GM18508 (cell line): Measurements from ENCODE around the gene SLC7A4.
"Not testable (repeated sequence)": the region's sequence is repeated elsewhere in the genome, so short reads cannot be mapped to it uniquely, and the experiment has no call there.

Experiments used
- ATAC-seq: cut with Tn5 transposase; IDR thresholded peaks from one replicate; pipeline ENCODE4 v1.9.1; 2021; ENCODE audit warnings: moderate number of reproducible peaks; ENCODE audit not compliant: insufficient read depth, unreplicated experiment

SLC7A4 gene

DNA sequence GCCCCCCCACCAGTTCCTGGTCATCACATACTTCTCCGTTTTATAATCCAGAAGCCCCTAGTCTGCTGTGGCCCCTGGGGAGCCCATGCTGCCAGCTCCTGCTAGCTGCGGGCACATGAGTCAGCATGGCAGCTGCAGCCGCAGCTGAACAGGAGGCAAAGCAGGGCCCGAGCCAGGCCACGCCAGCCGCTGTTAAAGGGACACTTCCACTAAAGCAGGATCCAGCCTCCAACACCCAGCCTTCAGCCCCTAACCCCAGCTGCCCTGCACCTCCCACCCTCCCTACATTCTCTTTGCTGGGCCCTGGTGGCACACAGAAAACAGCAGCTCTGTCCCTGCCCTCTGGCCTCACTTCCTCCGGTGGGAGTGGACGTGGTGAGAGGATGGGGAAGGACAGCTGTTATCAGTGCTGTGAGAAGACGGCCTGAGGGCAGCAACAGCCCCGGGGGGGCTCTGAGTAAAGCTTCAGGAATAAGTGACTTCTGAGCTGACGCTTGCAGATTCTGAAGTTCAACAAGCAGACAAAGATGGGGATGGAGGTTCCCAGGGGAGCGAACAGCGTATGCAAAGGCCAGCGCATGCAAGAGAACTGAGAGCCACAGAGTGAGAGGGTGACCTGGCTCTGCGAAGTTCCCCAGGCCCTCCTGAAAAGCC, 12.7 kb upstream of the SLC7A4 start:
- no peak for ATAC-seq

DNA sequence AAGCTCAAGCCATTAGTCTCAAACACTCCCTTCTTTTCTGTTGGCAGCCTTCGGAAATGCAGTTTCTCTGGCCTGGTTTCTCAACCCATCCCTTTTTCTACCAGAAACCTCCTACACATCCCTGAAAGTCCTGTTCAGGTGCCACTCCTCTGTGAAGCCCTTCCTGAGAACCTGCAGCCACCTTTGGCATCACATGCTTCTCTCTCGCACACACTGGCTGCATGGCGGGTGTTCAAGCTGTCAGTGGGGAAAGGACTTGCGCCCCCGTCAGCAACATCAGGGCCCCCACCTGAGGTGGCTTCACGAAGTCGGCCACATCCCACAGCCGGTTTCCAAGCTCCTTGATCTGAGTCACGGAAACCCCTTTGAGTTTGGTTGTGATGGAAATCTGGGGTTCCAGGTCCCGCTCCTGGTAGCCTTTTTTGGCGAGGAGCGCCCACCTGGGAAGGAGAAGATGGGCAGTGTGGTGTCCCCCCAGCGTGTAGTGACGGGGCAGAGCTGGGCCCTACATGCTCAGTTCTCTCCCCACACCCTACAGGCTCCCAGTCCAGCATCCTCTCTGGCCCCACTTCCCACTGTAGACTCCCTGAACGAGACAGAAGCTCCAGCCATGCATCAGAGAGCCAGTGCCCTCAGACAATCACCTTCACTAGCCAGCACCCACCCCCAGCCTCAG, 11.6 kb upstream of the SLC7A4 start:
- ATAC-seq, result no peak

DNA sequence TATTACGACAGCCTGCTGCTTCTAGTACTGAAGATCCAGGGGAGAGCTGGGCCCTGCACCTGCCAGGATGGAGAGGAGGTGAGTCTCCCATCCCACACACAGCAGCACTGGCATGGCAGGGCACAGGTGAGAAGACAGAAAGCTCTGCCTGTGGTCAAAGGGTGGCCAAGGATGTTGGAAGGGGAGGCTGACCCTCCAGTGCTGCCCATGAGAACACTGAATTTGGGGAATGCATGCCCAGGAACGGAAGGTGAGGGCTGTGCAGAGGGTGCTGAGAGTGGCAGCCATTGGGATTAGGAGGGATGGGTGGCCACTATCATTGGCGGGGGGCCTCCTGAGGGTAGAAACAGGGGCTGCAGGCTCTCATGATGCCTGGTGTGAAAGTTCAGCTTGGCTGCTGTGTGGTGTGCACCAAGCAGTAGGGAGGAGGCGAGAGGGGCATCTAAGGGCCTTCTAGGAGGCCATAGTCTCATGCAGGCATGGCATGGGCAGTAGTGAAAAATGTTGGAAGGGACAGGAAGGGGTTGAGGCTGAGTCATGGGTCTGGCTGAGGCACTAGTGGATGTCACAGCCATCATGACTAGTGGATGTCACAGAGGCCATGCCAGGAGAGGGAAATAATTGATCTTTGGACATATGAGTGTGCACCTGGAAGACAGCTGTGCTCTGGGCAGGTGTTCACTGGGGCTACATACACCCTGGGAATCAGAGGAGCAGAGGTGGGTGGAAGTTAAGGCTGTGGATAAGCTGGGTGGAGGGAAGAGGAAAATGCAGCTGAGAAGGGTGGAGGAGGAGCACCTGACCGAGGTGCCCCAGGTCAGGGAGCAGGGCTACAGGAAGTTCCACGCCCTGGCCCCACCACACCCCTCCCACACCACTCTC, 10.9 kb upstream of the SLC7A4 start:
- no peak for ATAC-seq

DNA sequence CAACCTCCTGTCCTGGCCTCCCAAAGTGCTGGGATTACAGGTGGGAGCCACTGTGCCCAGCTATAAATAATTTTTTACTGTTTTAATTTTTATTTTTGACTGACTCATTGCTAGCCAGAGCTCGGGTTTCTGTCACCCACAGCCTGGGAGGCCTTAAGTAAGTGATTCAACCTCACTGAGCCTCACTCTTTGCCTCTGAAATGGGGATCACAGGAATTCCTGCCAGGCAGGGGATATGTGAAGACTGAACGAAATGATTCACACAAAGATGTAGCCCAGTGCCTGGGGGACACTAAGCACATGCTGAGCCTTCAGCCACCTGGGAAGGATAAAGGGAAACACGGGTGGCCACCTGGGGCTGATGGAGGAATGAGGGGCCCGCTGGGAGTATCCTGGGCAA, 9.6 kb upstream of the SLC7A4 start:
- no peak for ATAC-seq

DNA sequence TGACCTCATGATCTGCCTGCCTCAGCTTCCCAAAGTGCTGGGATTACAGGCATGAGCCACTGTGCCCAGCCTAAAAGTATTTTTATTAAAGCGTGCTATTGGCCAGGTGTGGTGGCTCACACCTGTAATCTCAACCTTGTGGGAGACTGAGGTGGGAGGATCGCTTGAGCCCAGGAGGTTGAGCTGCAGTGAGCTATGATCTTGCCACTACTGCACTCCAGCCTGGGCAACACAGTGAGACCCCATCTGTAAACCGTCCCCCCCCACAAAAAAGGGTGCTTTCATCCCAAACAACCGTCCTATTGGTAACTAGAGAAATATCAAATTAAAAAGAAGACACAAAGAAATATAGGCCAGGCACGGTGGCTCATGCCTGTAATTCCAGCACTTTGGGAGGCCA, 6.8 kb upstream of the SLC7A4 start:
- ATAC-seq, result not testable (repeated sequence)

DNA sequence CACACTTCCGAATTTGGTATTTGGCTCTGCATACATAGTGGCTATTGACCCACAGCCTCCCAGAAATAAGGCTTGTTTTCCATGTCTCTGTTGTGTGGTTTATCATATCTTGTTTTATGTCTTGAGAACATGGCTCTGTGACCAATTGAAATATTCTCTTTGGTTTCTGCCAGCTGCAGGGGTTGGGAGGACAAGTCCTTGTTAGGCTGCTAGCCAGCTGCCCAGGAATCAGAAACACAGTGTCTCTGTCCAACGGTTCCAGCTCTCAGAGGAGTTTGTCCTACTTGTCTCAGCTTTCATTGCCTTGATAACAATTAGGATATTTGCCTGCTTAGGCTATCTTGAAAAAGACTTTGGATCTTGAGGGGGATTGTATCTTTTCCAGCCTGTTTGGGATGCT, 6.0 kb upstream of the SLC7A4 start:
- ATAC-seq, result no peak

DNA sequence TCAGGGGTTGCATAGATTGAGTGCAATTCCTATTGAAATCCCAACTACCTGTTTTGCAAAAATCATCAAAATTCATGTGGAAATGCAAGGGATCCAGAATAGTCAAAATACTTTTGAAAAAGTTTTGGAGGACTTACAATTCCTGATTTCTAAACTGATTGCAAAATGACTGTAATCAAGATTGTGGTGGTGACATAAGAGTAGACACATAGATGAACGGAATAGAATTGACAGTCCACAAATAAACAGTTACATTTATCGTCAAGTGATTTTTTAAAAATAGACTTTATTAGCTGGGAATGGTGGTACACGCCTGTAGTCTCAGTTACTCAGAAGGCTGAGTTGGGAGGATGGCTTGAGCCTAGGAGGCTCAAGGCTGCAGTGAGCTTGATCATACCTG, 2.6 kb upstream of the SLC7A4 start:
- ATAC-seq, result no peak

DNA sequence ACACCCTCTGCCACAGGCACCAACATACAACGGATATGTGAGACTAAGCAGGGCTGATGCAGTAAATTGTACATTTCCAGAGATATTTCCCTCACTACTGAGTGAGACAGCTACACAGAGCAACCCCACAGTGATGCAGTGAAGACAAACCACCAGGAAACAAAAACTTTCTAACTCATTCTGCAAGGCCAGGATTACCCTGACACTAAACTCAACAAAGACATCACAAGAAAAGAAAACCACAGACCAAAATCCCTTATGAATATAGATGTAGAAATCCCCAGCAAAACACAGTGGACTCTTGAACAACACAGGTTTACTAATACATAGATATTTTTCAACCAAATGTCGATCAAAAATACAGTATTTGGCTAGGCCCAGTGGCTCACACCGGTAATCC, 1.5 kb upstream of the SLC7A4 start:
- no peak for ATAC-seq

DNA sequence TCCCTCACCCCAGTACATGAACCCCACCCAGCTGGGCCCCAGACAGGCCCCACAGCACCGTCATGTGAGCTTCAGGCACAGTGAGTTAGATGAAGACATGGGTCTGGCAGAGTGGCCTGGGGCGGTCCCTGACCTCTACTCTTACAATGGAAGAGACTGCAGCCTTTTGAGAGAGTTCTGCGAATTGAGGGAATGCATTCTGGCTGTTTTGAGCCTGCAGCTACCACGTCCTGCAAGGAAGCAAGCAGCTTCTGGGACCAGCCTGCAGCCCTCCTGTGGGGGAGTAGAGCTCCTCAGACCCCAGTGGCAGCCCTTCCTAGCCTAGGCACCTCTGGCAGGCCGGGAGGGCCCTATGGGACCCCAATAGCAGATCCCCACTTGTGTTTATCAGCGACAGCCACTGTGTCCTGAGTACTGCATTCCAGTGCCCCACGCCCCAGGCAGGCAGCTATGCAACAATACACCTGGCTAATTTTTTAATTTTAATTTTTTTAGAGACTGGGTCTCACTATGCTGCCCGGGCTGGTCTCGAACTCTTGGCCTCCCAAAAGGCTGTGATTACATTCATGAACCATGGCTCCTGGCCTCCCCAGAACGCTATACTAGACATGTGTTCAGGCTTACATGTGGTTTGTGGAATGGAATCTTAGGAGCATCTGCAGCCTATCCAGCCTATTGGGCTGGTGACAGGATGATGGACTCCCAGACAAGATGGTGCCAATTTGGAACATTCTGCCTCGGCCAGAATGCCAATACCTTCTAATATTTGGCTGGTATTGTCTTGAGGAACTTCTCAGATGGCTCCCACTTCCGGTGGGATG, 717 bp upstream of the SLC7A4 start:
- ATAC-seq, result no peak

DNA sequence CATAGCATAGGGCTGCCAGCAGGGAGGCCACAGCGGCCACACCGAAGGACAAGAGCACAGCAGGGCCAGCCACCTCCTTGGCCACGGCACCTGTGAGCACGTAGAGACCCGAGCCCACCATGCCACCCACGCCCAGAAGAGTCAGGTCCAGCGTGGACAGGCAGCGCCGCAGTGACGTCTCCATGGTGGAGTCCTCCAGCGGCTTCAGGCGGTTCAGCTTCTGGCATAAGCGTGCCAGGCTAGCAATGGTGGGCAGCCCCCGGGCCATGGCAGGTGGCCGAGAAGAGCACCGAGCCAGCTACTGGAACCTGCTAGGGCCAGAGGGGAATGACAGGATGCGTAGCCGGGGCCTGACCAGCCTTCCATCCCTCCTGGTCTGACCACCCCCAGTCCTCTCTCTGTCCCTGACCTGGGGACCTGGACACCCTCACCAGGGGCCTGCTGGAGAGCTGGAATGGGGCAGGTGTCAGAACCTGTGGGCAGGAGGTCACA, 770 bp downstream of the SLC7A4 start:
- no peak for ATAC-seq

DNA sequence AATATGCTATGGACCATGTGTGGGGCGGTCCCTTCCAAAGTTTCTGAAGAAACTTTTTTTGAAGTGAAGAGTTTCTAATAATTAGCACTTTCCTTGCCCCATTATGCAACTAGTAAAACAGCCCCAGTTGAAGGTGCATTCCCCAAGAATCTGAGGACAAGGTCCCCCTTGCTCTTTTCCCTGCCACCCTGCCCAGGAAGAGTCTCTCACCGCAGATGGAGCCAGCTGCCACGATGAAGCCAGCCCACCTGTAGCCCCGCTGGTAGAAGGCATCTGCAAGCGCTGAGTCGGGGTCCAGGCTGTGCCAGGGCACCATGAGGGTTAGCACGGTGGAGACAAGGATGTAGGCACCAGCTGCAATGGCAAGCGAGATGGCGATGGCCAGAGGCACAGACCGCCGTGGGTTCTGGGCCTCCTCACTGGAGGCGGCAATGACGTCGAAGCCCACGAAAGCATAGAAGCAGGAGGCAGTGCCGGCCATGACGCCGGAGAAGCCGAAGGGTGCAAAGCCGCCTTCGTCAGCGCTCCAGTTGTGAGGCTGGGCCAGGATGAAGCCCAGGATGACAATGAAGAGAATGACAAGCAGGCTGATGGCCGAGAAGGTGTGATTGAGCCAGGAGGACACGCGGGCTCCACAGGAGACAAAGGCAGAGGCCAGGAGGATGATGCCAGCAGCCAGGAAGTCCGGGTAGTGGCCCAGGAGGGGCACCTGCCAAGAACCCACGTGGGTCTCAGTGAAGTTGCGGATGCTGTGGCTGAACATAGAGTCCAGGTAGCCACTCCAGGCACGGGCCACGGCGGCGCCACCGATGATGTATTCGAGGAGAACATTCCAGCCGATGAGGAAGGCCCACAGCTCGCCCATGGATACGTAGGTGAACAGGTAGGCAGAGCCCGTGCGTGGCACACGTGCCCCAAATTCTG, 1.5 kb downstream of the SLC7A4 start:
- ATAC-seq, result no peak

DNA sequence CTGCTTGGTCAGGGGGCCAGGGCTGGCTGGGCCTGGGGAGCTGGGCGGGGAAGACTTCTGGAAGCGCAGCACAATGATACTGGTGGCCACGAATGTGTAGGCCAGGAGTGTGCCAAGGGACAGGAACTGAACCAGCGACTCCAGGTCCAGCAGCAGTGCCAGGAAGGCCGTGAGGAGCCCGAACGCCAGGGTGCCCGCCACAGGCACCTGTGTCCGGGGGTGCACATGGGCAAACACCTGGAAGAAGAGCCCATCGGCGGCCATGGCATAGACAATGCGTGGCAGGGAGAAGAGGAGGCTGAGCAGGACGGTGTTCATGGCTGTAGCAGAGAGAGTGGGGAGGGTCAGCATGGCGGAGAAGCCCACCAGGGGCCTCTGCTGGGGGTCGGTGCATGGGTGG, 2.3 kb downstream of the SLC7A4 start:
- no peak for ATAC-seq

DNA sequence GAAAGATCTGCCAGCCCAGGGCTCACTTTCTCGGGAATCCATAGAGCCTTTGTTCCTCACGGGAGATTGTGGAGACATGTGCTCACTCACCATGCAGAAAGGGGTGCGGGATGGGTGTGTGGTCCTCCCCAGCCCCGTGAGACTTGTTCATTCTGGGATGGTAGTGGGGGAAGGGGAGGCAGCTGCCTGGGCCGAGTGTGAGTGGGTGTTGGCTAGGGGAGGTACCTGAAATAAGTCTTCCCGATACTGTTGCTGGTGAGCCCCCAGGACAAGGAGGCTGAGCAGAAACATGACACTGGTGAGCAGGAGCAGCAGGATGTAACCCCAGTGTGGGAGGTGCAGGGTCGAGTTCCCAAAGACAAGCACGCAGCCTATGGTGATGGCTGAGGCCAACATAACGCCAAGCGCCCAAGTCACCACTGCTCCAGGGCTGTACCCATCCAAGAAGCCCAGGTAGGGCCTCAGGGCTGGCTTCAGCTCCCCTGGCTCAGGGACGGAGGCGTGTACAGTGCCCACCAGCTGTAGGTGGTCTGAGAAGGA, 2.8 kb downstream of the SLC7A4 start:
- no peak for ATAC-seq

DNA sequence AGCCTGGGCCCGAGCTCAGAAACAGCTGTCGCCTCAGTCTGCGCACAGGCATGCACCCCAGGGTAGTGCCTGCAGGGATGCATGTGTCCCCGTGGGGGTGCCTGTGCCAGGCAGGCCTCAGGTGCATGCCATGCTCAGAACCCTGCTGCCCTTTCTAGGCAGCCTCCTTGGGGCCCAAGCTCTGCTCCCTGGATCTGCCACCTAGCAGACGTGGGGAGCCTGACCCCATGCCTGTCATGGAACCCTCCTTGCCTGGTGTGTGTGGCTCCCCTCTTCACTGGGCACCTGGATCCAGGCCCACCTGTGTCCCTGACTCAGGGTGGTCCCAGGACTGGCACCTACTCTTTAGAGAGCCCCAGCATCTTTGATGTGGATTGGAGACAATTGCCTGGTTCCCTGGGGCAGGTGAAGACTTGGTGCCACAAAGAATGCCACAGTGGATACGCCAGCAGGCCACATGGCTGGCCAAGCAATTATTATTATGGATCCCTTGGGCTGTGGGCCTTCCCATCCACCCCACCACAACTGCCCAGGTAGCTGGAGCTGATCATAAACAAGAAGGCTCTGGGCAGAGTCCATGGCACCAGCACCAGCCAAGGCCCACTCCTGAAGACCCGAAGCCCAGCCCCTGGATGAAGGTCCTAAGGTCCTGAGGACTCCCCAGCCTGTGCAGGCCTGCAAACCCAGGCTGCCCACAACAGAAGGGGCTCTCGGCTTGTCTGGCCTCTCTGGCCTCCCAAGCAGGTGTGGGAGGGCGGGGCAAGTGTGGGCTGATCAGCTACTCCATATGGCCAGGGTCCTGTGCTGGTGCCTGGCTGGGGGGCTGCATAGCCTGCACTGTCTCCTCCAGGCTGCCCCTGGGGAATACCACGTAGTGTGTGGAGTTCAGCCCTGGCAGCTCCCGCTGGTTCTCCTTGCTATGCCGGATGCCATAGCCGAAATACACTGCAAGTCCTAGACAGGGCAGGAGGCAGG, 3.8 kb downstream of the SLC7A4 start:
- ATAC-seq, result no peak

DNA sequence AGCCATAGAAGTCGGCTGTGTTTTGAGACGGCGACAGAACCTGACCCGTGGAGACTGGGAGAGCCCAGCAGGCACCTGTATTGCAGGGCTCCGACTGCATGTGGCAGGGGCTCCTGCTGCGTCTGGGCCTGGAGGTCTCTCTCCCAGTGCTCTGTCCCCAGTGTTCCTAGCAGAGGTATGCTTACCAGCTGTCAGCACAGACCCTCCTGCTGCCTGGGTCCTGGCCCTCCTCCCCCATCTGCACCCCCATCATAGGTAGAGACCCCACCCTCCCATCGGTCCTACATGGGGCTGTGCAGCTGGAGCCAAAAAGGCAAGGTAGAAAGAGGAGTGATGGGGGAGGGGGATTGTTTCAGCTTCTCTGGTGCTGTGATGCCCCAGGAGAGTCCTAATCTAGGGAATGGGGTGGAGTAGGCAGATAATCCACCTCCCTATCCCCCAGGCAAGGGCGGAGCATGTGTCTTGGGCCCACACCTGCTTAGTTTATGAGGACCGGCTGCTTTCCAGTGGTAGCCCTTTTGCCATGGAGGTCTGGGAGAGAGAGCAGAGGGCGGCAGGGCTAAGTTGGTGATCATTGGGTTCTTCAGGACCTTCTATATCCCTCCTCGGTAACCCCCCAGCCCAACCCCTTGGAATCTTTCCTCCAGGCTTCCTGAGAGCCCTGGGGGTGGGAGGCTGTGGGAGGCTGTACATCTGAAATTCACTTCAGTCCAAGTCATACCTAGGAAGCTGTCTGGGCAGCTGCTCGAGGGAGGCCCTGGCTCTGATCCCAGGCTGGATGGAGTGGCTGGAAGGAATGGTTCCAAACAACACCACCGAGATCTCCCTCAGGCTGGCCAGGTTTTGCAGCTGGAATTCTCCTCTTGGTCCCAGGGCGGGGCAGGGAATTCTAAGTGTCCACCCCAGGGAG, 5.3 kb downstream of the SLC7A4 start:
- no peak for ATAC-seq

DNA sequence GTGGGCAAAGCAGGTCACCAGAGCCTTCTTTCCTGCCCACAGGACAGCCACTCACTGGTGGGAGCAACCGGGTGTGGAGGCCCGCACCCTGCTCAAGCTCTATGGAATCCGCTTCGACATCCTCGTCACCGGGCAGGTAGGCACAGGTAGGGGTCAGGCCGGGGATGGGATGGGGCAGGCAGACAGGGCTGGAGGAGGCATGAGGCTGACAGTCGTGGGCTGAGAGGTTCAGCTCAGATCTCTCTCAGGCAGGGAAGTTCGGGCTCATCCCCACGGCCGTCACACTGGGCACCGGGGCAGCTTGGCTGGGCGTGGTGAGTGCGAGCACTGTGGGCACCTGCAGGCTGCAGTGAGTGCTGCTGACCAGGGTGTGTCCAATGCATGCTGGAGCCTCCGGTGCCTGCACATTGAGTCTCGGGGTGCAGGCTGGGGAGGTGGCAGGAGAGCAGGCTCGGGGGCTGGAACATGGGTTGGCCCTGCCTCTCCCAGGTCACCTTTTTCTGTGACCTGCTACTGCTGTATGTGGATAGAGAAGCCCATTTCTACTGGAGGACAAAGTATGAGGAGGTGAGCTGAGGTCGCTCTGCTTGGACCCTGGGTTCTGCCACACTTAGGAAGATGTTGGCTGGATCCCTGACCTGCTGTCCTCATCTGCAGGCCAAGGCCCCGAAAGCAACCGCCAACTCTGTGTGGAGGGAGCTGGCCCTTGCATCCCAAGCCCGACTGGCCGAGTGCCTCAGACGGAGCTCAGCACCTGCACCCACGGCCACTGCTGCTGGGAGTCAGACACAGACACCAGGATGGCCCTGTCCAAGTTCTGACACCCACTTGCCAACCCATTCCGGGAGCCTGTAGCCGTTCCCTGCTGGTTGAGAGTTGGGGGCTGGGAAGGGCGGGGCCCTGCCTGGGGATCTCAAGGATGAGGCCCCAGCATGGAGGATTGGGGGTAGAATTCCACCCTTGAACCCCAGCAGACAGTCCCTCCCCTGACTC, 6.3 kb downstream of the SLC7A4 start:
- no peak for ATAC-seq
